Measurements from ENCODE around the gene CRYAB.
"Not testable (repeated sequence)": the region's sequence is repeated elsewhere in the genome, so short reads cannot be mapped to it uniquely, and the experiment has no call there.

The CRYAB gene

DNA sequence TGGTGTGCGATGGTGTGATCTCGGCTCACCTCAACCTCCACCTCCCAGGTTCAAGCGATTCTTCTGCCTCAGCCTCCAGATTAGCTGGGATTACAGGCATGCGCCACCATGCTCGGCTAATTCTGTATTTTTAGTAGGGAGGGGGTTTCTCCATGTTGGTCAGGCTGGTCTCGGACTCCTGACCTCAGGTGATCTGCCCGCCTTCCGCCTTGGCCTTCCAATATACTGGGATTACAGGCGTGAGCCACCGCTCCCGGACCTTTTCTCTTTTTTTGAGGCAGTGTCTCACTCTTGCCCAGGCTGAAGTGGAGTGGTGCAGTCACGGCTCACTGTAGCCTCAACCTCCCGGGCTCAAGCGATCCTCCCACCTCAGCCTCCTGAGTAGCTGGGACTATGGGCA lies 21.6 kb upstream of the CRYAB start:
- not testable (repeated sequence) for DNase-seq

DNA sequence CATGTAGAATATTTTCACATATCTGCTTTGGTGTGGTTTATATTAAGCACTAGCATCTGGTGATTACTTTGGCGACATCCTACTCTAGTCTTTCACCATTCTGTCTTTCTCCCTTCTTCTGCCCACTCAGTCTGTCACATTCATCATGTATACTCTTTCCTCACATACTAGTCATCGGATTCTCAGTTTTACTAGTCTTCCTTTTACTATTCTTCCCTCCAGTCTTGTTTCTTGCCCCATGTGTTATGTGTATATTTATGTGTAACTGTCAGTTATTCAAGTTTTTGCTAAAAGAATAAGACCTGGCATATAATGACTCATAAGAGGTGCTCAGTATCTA lies 21.0 kb upstream of the CRYAB start:
- DNase-seq, result peak; percentile 80

- no peak for DNase-seq
These were observed 18.9 kb upstream of the CRYAB start for GRCh38 chr11:111930472-111930871.

DNA sequence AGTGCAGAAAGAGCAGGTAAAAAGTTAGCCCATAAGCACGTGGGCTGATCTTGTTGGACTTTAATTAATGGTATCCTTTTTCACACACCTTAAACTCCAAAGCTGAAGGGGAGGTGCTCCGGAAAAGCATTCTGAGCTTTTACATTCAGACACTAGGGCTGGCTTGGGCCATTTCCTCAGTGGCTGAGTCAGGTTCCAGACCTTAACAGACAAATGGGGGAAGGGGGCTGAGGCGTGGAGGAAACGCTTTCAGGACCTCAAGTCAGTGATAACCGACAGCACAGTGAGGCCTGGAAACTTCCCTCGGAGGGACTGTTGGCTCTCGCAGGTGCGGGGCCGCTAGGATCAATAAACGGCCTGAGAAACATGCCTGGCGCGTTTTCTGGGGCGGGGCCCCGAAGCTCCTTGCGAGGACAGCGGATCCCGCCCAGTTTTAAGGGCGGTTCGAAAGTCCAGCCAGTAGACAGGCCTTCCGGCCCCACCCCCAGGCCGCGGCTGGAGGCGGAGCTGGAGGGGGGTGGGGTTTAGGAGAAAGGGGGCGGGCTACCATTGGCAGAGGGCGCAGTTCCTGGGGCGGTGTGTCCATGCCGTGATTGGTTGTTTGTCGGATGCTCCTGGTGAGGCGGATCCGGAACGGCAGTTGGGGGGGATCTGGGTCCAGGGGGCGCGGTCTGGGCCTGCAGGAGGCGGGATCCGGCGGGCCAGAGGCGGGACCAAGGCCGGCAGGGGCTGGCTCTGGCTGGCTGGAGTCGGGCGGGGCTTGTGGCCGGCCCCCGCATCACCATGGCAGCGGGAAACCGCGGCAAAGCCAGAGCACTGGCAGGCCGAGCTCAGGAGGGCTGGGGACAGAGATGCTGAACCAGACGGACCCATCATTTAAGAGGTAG lies 15.2 kb upstream of the CRYAB start:
- peak; percentile 97 for DNase-seq

DNA sequence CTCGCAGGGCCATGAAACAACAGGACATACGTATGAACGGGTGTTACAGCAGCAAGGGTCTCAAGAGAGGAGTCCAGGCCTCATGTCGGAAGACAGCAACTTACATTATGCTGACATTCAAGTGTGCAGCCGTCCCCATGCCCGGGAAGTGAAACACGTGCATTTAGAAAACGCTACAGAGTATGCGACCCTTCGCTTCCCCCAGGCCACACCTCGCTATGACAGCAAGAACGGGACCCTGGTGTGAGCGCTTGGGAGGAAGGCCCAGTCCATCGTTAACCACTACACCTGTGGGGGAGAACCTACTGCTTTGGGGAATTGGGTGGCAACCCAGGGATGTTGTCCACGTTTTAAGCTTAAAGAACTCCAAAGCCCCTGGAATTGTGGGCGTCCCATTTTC lies 14.4 kb upstream of the CRYAB start:
- DNase-seq, result no peak

GRCh38 chr11:111923951-111924350 lies 12.4 kb upstream of the CRYAB start:
- DNase-seq, result no peak

DNA sequence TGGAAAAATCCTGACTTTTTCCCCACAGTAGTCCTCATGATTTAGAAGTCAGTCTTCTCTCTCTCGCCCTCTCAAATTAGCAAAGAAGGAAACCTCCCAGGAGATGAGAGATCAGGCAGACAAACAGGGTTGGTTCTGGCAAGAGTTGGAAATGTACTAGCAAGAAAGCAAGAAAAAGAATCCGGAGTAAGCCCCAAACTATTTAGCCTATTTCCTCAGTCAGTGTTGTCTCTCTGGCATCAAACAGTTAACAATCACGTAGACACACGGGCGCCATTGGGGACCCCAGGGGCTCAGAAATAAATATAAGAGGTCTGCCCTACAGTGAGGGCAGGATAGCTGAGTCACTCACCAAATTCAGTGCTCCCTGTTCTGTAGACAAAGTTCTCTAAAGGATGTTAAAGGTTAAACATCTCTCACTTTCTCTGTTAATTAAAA lies 11.8 kb upstream of the CRYAB start:
- no peak for DNase-seq

- DNase-seq, result no peak
These were observed 11.2 kb upstream of the CRYAB start for GRCh38 chr11:111922803-111923202.

DNA sequence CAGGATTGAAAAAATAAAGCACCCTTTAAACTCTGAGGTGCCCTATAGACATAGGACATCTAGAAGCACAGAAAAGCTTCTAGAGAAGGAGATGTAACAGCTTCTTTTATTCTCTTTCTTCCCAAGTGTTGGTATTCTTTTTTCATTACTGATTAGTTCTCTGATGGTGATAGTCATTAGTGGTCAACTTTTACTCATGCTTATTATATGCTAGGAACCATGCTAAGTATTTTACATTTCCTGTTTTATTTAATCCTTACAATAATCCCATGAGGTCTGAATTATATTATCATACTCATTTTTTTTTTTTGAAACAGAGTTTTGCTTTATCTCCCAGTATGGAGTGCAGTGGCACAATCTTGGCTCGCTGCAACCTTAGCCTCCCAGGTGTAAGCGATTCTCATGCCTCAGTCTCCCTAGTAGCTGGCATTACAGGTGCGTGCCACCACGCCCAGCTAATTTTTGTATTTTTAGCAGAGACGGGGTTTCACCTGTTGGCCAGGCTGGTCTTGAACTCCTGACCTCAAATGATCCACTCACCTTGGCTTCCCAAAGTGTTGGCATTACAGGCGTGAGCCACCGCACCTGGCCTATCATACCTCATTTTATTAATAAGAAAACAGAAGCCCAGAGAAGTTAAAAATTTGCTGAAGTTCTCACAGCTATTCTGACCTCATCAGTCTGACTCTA lies 10.1 kb upstream of the CRYAB start:
- no peak for DNase-seq

- no peak for DNase-seq
These were observed 9.3 kb upstream of the CRYAB start for GRCh38 chr11:111920908-111921307.

DNA sequence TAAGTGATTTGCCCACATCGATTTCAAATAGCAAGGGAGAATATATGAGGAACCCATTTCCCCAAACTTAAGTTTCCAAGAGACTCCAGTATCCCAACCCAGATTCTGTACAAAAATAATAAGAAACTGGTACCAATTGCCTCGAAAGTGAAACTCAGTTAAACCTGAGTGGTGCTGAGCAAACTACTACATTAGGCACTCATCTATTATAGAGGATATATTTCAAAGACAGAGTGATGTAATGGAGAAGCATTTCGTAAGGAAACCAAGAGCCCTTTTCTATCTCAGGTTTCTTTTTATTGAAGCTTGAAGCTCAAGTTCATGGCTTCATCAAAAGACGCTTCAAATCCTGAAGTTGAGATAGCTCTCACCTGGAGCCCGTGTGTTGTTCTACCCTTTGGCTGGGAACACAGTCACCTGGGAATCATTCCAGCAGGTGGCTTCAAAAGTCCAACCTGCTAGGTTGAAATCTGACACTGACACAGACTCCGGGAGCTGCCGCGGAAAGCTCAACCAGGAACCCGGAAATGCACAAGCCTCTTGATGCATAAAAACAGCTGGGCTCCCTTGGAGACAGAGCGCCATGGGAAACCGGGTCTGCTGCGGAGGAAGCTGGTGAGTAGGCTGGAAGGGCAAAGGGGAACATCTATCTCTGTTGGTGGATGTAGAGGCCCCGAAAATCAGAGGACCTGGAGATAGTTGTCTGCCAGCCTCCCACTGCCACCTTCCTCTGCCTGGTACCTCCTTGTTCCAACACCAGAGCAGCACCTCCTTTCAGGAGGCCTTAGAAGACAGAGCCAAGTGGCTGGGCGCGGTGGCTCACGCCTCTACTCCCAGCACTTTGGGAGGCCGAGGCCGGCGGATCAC lies 7.1 kb upstream of the CRYAB start, which contains the start of gene C11orf52:
C11orf52 (plus strand) TSS at position 524 of the 867 bp plus-strand sequence; CDS start at position 584, 60 bp downstream.
- no peak for DNase-seq

DNA sequence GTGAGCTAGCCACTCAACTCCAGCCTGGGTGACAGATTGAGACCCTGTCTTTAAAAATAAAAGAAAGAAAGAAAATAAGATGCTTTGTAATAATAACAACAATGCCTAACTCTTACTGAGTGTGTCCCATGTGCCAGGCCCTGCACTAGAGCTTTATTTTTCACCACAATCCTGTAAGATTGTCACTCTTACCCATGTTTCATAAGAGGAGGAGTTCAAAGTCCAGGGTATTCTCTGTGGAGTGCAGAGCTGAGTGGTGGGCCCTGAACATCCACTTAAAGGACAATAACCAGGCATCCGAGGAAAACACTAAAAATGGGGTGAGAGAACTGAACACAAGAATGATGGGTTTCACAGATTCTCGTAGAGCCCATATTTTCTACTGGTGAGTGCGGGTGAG lies 6.2 kb upstream of the CRYAB start:
- DNase-seq, result no peak

GRCh38 chr11:111917312-111917711 lies 5.7 kb upstream of the CRYAB start:
- DNase-seq, result no peak

DNA sequence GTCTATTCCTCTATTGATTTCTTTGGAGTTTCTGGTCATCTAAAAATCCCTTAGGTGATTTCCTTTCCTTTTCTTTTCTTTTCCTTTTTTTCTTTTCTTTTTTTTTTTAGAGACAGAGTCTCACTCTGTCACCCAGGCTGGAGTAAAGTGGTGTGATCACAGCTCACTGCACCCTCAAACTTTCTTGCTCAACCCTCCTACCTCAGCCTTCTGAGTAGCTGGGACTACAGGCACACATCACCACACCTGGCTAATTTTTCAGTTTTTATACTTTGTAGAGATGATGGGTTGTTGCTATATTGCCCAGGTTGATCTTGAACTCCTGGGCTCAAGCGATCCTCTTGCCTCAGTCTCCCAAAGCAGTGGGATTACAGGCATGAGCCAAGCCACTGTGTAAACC lies 5.2 kb upstream of the CRYAB start:
- DNase-seq, result no peak

- no peak for DNase-seq
These were observed 2.4 kb upstream of the CRYAB start for GRCh38 chr11:111913997-111914396.

GRCh38 chr11:111913031-111913861 lies 1.7 kb upstream of the CRYAB start:
- DNase-seq, result no peak

DNA sequence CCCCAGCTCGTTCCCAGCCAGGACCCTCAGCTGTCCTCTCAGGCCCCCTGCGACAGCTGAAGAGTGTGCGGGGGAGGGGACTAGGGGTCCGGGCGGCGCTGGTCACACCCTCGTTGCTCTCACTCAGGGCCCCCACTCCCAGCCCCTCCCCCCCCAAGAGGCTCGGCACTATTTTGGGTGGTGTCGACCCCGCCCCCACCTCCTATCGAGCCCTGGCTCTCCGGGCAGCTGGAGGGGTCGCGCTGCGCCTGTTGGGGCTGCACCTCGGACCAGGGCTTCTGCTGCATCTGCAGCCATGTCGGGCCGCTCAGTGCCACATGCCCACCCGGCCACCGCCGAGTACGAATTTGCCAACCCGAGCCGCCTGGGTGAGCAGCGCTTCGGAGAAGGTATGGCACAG lies 965 bp upstream of the CRYAB start, which contains the start of gene HSPB2:
HSPB2 (plus strand) TSS at position 200 of the 400 bp plus-strand sequence; CDS start at position 296, 96 bp downstream.
- no peak for DNase-seq

GRCh38 chr11:111910676-111911562 lies 651 bp downstream of the CRYAB start:
- DNase-seq, result no peak

DNA sequence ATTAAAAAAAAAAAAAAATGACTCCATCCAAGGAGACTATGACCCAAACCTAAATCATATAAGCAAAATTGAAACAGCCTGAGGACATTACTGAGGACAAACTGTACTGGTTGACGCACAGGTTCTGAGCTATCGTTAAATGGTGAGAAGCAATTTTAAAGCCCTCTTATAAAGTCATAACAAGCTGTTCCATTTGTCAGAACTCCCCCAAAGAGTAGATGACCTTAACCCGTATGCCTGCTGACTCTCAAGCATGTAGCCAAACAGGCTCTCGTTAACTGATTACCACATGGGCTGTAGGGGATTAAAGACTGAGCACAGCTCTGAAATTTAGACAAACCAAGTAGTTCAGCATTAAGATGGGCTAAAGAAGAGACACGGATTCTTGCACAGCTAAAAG lies 2.2 kb downstream of the CRYAB start:
- DNase-seq, result no peak

DNA sequence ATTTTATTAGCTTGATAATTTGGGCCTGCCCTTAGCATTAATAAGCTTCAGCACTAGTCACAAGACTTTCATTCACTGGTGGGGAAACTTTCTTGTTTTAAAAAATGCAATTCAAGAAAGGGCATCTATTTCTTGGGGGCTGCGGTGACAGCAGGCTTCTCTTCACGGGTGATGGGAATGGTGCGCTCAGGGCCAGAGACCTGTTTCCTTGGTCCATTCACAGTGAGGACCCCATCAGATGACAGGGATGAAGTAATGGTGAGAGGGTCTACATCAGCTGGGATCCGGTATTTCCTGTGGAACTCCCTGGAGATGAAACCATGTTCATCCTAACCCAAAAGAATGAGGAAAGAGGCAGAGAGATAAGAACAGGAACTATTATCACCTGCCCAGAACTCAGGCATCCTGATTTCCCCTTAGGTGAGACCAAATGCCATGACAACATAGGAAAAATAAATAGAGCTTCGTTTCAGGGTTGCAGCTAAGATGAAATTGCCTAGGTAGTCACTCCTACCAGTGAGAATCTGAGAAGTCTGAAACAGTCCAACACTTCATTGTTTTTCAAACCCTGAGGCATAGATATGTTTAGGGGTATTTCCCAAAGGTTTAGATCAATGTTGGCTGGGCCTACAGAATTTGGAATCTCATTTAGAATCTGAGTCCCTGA lies 2.8 kb downstream of the CRYAB start:
- no peak for DNase-seq

- no peak for DNase-seq
These were observed 4.9 kb downstream of the CRYAB start for GRCh38 chr11:111906680-111907079.
